K562 treated with DMSO at 1 percent for 48 hours (cell line): ENCODE results near the gene GABRB3. TPM values are rescaled to one million over a fixed set of nuclear protein-coding genes. Genes with fewer than 3 reads are reported as not detected.

Experiments
- total RNA-seq: library from RNA; unstranded; fragments of 300-600 nt; gene quantifications from 2 replicates; pipeline ENCODE4 v1.2.3, GENCODE V29; 2022; ENCODE audit warnings: low replicate concordance; ENCODE audit errors: extremely low read depth

GABRB3 gene
- total RNA-seq: not detected in 2 replicates

GRCh38 chr15:26772154-26773066, at the start of gene GABRB3:
GABRB3 (minus strand) TSS chr15:26773066.

Other genes with a start within 250 kb of the GABRB3 start
- gene GABRA5, start 94.0 kb upstream of the GABRB3 start, total RNA-seq: not detected in 2 replicates
- gene GABRG3, start 198.1 kb upstream of the GABRB3 start, total RNA-seq: not detected in 2 replicates